Parathyroid adenoma (tissue), 2 donors: ENCODE data around the gene OPALIN.
"Not testable (repeated sequence)": the region's sequence is repeated elsewhere in the genome, so short reads cannot be mapped to it uniquely, and the experiment has no call there.

ENCODE experiments used
- H2AFZ ChIP-seq: fragments of 300-600 bp; sonication (generic); one replicate; pipeline ENCODE4 v1.7.0; 2017; ENCODE audit warnings: antibody characterized with exemption, mild to moderate bottlenecking
- H3K27ac ChIP-seq: fragments of 300-600 bp; sonication (generic); one replicate; pipeline ENCODE4 v1.7.0; 2017
- H3K27me3 ChIP-seq: fragments of 300-600 bp; sonication (generic); one replicate; pipeline ENCODE4 v1.7.0; 2017; ENCODE audit warnings: low read length; ENCODE audit not compliant: control insufficient read depth, insufficient read depth
- H3K36me3 ChIP-seq: fragments of 300-600 bp; sonication (generic); one replicate; pipeline ENCODE4 v1.7.0; 2017; ENCODE audit warnings: low read length; ENCODE audit not compliant: control insufficient read depth, insufficient read depth
- H3K4me1 ChIP-seq: fragments of 300-600 bp; sonication (generic); one replicate; pipeline ENCODE4 v1.7.0; 2017; ENCODE audit warnings: control low read depth
- H3K4me2 ChIP-seq: fragments of 300-600 bp; sonication (generic); one replicate; pipeline ENCODE4 v1.7.0; 2017; ENCODE audit warnings: low read length
- H3K4me3 ChIP-seq: fragments of 300-600 bp; sonication (generic); one replicate; pipeline ENCODE4 v1.7.0; 2017; ENCODE audit warnings: low read depth, low read length
- H3K79me2 ChIP-seq: fragments of 300-600 bp; sonication (generic); one replicate; pipeline ENCODE4 v1.7.0; 2017; ENCODE audit warnings: control low read depth
- H3K9ac ChIP-seq: fragments of 300-600 bp; sonication (generic); one replicate; pipeline ENCODE4 v1.7.0; 2017; ENCODE audit warnings: mild to moderate bottlenecking
- H3K9me3 ChIP-seq: fragments of 300-600 bp; sonication (generic); one replicate; pipeline ENCODE4 v1.7.0; 2017; ENCODE audit warnings: low read length; ENCODE audit not compliant: control insufficient read depth
- TF ChIP-seq, protein P1 (sequence below): fragments of 300-600 bp; sonication (generic); IDR thresholded peaks from one replicate; pipeline ENCODE4 v1.7.0; 2017; ENCODE audit warnings: antibody characterized with exemption, mild to moderate bottlenecking
- donor health status: primary hyperparathyroidism.

Gene OPALIN

GRCh38 chr10:96310321-96310669 is 48.5 kb downstream of the OPALIN start:
- no peaks in the 10 kb centered on the region for H3K79me2 ChIP-seq
- H3K9ac ChIP-seq: no peak overlapping the region
- TF ChIP-seq, protein P1, sequence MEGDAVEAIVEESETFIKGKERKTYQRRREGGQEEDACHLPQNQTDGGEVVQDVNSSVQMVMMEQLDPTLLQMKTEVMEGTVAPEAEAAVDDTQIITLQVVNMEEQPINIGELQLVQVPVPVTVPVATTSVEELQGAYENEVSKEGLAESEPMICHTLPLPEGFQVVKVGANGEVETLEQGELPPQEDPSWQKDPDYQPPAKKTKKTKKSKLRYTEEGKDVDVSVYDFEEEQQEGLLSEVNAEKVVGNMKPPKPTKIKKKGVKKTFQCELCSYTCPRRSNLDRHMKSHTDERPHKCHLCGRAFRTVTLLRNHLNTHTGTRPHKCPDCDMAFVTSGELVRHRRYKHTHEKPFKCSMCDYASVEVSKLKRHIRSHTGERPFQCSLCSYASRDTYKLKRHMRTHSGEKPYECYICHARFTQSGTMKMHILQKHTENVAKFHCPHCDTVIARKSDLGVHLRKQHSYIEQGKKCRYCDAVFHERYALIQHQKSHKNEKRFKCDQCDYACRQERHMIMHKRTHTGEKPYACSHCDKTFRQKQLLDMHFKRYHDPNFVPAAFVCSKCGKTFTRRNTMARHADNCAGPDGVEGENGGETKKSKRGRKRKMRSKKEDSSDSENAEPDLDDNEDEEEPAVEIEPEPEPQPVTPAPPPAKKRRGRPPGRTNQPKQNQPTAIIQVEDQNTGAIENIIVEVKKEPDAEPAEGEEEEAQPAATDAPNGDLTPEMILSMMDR: no peak
- no peak overlapping the region for H3K27ac ChIP-seq
- H3K36me3 ChIP-seq: no peaks in the 10 kb centered on the region
- H3K9me3 ChIP-seq: no peaks in the 10 kb centered on the region
- H2AFZ ChIP-seq: peak overlapping the region; percentile 56
- no peak overlapping the region for H3K4me3 ChIP-seq
- no peak overlapping the region for H3K4me2 ChIP-seq
- H3K27me3 ChIP-seq: no peaks in the 10 kb centered on the region
- peaks cover 3% of the 10 kb centered on the region for H3K4me1 ChIP-seq

DNA sequence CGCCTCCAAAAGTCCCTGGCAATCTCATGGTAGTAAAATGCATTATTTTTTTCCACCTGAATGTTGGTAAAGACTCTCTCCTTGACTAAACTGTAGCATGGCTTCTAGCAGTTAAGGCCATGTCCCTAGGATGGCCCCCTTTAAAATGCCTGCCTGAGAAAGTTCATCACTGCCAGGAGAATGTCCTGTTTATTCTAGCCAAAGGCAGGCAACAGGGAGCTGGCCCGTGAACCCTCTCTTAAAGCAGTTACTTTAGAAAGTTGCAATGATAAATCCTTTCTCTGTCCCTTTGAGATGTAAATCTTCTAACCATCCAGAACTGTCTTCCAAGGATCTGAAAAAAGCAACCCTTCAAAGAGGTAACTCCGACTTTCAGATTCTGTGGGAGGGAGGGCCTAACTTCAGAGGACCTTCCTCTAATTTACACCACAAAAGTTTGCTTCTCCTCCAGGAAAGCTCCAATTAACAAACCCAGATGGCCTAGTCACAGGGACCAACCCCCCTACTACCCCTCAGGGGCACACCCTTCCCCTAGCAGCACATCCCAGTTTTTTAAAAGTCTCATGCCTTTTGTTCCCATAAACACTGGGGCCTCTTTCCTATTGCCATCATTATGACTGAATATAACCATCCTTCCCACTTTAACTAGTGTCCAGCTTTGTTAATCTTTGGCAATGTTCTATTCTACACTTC is 49.0 kb downstream of the OPALIN start:
- H3K27ac ChIP-seq: no peak overlapping the region
- H2AFZ ChIP-seq: no peak overlapping the region
- H3K4me1 ChIP-seq: peaks cover 3% of the 10 kb centered on the region
- no peak overlapping the region for H3K9ac ChIP-seq
- H3K9me3 ChIP-seq: no peaks in the 10 kb centered on the region
- no peak overlapping the region for H3K4me3 ChIP-seq
- no peak overlapping the region for H3K4me2 ChIP-seq
- no peaks in the 10 kb centered on the region for H3K27me3 ChIP-seq
- no peaks in the 10 kb centered on the region for H3K36me3 ChIP-seq
- no peaks in the 10 kb centered on the region for H3K79me2 ChIP-seq
- TF ChIP-seq, protein P1: no peak

- not testable (repeated sequence) for H3K36me3 ChIP-seq, H3K4me1 ChIP-seq, H3K79me2 ChIP-seq, H3K9ac ChIP-seq, H3K9me3 ChIP-seq, H3K27ac ChIP-seq, H3K4me2 ChIP-seq, H3K27me3 ChIP-seq, H3K4me3 ChIP-seq, H2AFZ ChIP-seq
Observed at GRCh38 chr10:96308854-96309253, 49.9 kb downstream of the OPALIN start.

GRCh38 chr10:96306516-96306915 is 52.3 kb downstream of the OPALIN start:
- no peak overlapping the region for H3K4me3 ChIP-seq
- H3K4me2 ChIP-seq: no peak overlapping the region
- H3K36me3 ChIP-seq: no peaks in the 10 kb centered on the region
- H2AFZ ChIP-seq: no peak overlapping the region
- H3K4me1 ChIP-seq: no peaks in the 10 kb centered on the region
- H3K9ac ChIP-seq: no peak overlapping the region
- TF ChIP-seq, protein P1: no peak
- H3K79me2 ChIP-seq: no peaks in the 10 kb centered on the region
- no peaks in the 10 kb centered on the region for H3K27me3 ChIP-seq
- H3K27ac ChIP-seq: no peak overlapping the region
- no peaks in the 10 kb centered on the region for H3K9me3 ChIP-seq

DNA sequence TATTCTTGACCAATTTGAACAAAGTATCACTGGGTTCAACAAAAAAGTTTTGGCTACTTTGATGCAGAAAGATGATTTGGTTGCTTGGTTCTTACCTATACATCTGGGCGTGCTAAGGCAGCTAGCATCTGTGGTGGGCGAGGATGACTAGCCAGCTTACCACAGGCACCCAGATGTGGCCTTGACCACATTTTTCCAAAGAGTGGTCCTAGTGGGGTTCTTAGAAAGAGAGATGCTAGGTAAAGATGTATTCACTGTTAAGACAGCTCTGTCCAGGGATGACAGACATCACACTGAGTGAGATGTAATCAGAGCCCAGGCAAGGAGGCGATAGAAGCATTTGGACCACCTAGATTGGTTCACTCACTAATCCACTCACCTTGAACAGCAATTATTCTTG is 53.8 kb downstream of the OPALIN start:
- H3K9ac ChIP-seq: no peak overlapping the region
- no peaks in the 10 kb centered on the region for H3K27me3 ChIP-seq
- H2AFZ ChIP-seq: no peak overlapping the region
- H3K4me2 ChIP-seq: no peak overlapping the region
- no peaks in the 10 kb centered on the region for H3K79me2 ChIP-seq
- TF ChIP-seq, protein P1: no peak
- H3K9me3 ChIP-seq: no peaks in the 10 kb centered on the region
- H3K27ac ChIP-seq: no peak overlapping the region
- H3K36me3 ChIP-seq: no peaks in the 10 kb centered on the region
- H3K4me3 ChIP-seq: no peak overlapping the region
- H3K4me1 ChIP-seq: no peaks in the 10 kb centered on the region
